Left ventricle myocardium superior (tissue), 1 donor: ENCODE results near the gene CGNL1. TPM values are rescaled to one million over a fixed set of nuclear protein-coding genes. Genes with fewer than 3 reads are reported as not detected.

Experiments
- ATAC-seq: fragments of 200-7000 bp; cut with Tn5 transposase; one replicate; pipeline ENCODE4 v1.9.1; 2020; ENCODE audit warnings: mild to moderate bottlenecking, moderate library complexity
- DNase-seq: peaks from one replicate; pipeline ENCODE4 v3.0.0-alpha.2; 2020
- intact Hi-C: fragments of 100-400 bp; cut with micrococcal nuclease; formaldehyde crosslinking; loops from one replicate; pipeline ENCODE4 v1.11.0; 2022
- long read RNA-seq: library from polyadenylated mRNA; unstranded; transcript quantifications from one replicate; pipeline ENCODE4 v2.0.0, GENCODE V29; 2021
- total RNA-seq: library from RNA; stranded (reverse); fragmentation: NEBNext Ultra II Directional; extraction: Animal tissue kit (Norgen Biotek cat#: 25700); gene quantifications from one replicate; pipeline ENCODE4 v1.2.1, GENCODE V29; 2021
- donor health status: DM: no; HTN: yes; CAD: no; lungs with severe emphysema.

Gene CGNL1, protein sequence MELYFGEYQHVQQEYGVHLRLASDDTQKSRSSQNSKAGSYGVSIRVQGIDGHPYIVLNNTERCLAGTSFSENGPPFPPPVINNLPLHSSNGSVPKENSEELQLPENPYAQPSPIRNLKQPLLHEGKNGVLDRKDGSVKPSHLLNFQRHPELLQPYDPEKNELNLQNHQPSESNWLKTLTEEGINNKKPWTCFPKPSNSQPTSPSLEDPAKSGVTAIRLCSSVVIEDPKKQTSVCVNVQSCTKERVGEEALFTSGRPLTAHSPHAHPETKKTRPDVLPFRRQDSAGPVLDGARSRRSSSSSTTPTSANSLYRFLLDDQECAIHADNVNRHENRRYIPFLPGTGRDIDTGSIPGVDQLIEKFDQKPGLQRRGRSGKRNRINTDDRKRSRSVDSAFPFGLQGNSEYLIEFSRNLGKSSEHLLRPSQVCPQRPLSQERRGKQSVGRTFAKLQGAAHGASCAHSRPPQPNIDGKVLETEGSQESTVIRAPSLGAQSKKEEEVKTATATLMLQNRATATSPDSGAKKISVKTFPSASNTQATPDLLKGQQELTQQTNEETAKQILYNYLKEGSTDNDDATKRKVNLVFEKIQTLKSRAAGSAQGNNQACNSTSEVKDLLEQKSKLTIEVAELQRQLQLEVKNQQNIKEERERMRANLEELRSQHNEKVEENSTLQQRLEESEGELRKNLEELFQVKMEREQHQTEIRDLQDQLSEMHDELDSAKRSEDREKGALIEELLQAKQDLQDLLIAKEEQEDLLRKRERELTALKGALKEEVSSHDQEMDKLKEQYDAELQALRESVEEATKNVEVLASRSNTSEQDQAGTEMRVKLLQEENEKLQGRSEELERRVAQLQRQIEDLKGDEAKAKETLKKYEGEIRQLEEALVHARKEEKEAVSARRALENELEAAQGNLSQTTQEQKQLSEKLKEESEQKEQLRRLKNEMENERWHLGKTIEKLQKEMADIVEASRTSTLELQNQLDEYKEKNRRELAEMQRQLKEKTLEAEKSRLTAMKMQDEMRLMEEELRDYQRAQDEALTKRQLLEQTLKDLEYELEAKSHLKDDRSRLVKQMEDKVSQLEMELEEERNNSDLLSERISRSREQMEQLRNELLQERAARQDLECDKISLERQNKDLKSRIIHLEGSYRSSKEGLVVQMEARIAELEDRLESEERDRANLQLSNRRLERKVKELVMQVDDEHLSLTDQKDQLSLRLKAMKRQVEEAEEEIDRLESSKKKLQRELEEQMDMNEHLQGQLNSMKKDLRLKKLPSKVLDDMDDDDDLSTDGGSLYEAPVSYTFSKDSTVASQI
- total RNA-seq, result 15.2 TPM
- long read RNA-seq, full-length matches to known transcripts, result 1 of 13 reads
- long read RNA-seq, partial matches to known transcripts, result 5 of 13 reads
- long read RNA-seq, other reads (novel, unspliced or antisense), result 7 of 13 reads

DNA sequence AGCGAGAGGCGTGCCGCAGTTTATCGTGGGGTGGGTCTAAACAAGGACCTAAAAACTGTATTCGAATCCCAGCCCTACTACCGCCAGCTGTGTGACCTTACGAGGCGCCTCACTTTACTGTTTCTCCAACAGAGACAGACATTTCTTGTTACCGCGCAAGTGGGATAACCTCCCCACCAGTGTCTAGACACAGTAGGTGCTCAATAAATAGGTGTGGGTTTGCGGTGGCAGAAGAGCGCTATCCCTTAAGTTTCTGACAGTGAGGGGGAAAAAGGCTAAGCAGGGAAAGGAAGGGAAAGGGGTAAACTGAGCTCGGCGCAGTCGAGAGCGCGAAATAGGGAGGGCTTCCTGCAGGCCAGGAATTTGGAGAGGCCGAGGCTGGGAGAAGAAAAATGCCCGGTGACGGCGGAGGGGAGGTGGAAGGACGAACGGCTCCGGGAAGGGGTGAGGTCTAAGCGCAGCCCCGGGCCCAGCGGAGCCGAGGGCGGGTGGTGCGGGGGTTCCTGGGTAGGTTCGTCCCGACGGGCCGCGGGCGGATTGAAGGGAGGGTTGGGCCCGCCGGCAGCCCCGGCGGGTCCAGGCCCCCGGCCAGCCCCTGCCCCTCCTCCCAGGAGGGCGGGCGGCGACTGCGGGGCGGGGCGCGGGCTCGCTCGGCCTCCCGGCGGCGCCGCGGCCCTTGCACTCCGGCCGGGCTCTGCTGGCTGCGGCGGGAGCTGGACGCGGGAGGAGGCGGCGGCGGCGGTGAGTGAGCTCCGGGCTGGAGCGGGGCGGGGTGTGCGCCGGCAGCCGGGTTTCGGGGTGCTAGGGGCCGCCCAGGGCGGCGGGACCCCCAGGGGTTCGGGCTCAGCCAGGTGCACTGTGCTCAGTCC is at the start of gene CGNL1:
CGNL1 (plus strand) TSS at position 679 of the 869 bp plus-strand sequence. CDS start 61,495 bp downstream, outside the sequence.
- ATAC-seq, result peak; percentile 95
- intact Hi-C loops, result no loop called here
- DNase-seq, result peak; percentile 73

DNA sequence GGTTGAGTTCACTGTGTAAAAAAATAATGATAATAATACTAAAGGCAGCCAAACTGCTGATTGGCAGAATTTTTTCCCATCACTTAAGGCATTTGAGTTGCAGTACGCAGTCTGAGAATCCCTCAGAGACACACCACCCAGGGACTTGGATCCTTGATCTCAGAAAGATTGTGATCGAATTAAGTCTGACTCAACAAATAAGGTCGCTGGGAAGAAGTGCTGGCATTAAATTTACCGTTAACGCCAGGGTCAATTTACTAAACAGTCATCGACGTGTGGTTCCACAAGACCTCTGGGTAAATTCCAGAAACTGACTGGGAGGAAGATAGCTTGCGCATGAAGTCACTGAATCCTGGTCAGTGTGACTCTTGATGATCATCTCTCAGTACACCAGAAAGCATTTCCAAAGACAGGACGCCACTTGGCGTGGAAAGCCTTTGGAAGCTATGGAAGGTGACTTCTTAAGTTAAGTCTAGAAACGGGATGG is 48.3 kb upstream of the CGNL1 start:
- intact Hi-C loops, result no loop called here
- ATAC-seq, result peak; percentile 63
- DNase-seq, result no peak

DNA sequence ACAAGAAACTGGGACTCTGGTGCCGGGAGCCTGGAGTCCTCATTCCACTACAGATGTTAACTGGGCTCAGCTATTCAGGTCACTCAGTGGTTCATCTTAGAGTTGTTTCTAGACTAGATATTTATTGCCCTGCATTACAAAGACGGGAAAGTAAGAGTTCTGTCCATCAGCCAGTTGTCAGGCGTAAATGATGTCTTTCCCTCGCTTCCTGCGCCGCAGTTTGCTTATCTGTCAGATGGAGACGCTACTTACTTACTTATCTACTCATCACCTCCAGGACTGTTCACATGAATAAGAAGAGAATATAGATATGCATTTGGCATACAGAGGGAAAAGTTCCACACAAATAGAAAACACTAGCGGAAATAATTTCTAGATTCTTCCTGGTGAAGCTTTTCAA is 47.8 kb upstream of the CGNL1 start:
- intact Hi-C loops, result no loop called here
- ATAC-seq, result peak; percentile 42
- DNase-seq, result no peak

DNA sequence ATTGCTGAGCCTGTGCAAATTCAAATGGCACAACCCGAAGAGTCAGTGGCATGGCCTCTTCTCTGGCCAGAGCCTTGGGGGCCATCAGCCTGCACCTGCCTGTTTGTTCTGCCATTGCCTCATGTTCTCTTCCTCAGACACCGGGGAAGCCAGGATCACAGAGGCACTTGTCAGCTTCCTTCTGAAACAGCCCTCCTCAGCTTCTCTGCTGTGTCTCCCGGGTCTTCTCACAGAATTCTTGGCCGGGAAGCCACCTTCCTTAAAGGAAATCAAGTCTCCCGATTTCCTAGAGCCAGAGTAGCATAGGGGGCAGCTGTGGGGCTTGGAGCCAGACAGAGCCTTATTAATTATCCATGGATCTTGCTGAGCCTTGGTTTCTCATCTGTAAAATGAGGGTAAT is 47.4 kb upstream of the CGNL1 start:
- ATAC-seq (no peak), DNase-seq (no peak)
- intact Hi-C loops, result no loop called here

DNA sequence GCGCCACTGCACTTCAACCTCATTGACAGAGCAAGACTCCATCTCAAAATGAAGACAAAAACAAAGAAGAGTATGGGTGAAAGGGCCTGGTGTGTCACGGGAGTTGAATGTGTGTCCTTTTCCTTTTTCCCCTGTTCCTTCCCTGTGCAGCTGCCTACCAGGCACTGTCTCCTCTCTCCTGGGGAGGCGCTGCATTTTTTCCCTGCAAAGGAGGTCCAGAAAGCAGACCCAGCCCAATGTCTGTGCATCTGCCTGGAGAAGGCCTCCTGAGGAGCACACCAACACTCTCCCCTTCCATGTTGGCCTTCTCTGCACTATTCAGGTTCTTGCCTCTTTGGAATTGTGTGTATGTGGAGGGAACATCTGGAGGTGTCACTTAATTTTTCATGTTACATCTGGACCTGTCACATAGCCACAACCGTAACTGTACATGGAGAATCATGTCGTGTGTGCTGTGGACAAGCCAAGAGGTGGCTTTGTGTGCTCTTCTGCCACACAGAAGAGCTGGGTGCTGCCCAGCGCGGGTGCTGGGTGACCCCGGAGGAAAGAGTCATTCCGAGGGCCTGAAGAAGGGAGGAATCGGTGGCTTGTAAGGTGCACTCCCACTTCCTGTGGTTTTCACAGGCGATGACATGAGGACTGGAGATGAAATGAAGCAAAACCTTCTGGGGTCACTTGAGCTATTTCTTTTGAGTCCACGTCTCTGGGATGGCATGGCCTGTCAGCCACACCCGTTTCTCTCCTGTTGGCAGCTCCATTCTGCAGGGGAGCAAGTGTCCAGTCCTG is 46.5 kb upstream of the CGNL1 start:
- intact Hi-C loops, result no loop called here
- ATAC-seq (no peak), DNase-seq (no peak)

DNA sequence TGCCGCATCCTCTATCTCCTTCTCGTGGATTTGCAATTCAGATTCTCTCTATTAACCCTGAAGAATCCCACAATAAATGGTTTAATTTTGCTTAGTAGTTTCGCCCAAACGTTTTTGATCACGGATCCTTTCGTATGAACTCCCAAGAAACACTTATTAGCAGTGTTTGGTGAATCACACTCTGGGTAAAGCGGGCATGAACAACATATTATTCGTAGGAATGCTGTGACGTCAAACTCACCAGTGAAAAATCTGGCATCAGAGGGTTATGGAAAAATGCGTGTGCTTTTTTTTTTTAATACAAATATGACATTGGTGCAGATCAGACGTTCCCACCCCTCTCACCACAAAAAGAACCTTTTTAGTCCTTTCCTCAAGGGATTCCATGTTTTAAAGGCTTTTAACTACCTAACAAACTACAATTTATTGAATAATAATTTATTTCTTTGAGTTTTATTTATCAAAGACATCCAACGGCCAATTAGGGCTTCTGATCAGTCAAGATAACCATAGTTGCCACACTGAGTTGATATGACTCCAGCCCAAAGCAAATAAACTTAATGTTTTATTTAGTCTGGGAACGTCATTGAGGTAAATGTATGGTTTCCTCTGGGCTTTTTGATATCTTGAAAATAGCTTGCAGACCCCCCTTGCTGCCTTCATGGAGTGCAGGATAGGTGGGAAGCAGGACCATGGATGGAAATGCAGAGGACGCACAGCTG is 45.5 kb upstream of the CGNL1 start:
- intact Hi-C loops, result no loop called here
- DNase-seq (no peak), ATAC-seq (no peak)

DNA sequence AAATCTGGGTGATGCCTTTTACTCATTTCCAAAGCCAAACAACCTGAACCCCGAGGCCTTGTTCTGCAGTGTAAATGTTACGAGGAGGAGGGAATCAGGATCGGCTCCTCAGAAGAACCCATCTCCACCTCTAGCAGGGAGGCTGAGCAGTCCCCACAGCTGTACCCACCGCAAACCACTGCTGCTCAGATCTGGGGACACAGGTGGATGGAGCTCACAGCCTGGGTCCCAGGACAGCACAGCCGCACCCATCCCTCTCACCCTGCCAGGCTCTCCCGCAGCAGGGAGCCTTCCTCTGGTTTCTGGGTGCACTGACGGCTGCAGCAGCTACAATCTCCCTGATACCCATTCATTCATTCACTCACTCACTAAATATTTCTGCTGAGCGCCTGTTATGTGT is 44.0 kb upstream of the CGNL1 start:
- intact Hi-C loops, result no loop called here
- ATAC-seq (no peak), DNase-seq (no peak)

DNA sequence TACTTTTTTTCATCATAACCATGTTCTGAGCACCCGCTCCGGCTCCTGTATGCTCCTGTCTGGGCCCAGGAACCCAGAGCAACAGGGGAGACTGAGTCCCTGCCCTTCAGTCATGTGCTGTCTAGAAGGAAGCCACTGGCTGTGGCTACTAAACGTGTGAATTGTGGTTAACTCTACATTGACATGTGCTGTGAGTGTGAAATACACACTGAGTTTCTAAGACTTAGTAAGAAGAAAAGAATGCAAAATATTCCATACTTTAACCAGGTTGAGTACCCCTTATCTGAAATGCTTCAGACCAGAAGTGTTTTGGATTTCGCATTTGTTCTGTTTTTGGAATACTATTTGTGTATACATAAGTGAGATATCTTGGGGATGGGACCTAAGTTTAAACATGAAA is 42.8 kb upstream of the CGNL1 start:
- ATAC-seq (no peak), DNase-seq (no peak)
- intact Hi-C loops, result no loop called here

DNA sequence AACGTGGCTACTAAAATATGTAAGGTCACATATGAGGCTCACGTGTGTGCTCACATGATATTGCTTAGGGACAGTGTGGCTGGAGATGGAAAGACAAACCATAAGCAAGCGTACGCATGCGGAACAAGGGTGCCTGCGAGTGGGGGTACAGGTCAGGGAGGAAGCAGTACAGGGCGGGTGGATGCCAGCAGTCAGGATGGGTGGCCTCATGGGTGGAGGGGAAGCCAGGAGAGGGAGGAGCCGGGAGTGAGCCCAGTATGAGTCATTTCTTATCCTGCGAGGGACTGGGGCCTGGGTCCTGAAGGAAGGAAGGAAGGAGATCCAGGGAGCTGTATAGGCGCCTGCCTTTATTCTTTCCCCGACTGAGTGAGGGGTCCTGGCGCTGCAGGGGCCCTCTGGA is 42.0 kb upstream of the CGNL1 start:
- ATAC-seq (peak; percentile 21), DNase-seq (no peak)
- intact Hi-C loops, result no loop called here

DNA sequence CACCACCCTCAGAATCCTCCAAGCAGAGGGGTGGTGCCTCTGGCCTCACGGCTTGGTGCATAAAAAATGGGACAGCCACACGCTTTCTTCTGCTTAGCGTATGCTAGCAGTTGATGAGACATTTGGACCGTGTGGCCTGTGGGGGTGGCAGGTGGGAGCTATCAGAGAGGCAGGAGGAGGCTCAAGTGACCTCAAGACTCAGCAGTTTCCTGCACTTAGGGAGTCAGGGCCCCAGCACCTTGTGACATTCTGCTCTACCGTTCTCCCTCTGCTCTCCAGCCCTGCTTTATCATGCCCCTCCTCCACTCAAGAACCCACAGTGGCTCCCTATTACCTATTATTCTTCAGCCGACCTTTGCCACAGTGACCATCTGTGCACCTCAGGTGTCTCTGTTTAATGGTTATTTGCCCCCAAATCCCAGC is 41.0 kb upstream of the CGNL1 start:
- ATAC-seq (no peak), DNase-seq (no peak)
- intact Hi-C loops, result no loop called here

DNA sequence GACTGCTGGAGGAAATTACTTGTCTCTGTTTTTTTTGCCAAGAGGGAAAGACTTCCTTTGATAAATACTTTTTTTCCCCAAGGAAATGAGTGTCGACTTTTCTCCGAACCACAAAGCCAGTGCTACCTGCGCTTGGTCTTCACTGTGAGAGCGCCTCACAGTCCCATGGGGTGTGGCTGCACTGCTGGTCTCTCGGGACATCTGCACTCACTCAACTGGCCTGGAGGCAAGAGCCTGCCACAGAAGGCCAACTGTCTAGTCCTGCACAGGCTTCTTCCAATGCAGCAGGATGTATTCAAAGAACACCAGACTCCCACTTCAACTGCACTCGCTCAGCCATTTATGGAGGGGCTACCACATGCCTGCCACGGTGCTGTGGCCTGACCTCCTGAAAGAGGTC is 40.6 kb upstream of the CGNL1 start:
- ATAC-seq (no peak), DNase-seq (no peak)
- intact Hi-C loops, result no loop called here

DNA sequence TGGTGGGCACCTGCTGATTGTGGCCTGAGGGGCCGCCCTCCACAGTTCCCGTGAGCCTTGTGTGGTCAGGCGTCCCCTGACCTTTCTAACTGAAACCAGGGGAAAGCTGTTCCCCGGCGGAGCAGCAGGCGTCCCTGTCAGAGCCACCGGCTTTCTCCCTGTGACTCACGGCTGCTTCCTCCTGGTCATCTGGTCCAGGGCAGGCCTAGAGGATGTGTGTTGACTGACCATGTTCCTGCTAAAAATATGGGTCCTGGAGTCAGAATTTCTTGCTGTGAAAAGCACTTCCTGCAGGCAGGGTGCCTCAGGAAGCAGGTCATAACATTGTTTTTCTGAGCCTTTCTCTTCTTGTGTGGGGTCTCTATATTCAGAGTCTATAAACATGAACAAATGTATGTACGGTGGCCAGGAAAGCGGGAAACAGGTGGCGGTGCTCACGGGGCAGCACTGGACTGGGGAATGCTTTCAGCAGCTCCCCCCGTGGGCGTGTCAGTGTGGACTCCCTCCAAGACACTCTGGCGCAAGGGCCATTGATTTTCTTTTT is 38.4 kb upstream of the CGNL1 start:
- DNase-seq (peak; percentile 76), ATAC-seq (peak; percentile 80)
- intact Hi-C loops, result no loop called here

DNA sequence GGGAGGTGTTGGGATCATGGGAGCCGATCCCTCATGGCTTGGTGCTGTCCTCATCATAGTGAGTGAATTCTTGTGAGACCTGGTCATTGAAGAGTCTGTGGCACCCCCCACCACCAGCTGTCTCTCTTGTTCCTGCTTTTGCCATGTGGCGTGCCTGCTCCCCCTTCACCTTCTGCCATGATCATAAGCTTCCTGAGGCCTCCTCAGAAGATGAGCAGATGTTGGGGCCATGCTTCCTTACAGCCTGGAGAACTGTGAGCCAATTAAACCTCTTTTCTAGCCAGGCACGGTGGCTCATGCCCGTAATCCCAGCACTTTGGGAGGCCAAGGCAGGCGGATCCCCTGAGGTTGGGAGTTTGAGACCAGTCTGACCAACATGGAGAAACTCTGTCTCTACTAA is 37.0 kb upstream of the CGNL1 start:
- ATAC-seq, result no peak
- intact Hi-C loops, result no loop called here
- DNase-seq, result no peak

DNA sequence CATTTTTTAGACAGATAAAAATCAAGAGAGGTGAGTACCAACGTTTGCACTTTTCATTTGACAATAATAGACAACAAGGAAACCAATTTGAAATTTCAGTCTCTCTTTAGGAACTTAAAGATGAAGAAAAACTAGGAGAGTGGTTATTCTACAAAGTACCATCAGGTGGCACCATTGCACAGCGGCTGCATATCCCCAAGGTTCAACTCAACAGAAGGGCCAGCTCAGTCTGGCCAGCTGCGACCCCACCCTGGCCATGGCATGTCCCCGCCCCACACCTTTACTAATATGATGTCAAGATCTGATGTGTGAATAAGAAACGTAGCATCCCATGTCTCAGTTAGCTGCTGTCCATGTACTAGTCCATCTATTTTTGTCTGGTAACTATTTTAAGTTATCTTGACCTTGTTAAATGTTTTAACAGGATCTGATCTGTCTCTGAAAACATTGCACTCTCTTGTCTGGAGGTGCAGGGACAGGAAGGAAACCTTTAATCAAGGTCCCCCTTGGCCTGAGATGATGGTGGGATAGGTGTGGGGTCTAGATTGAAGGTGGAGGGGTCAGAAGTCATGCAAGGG is 35.5 kb upstream of the CGNL1 start:
- DNase-seq, result peak; percentile 48

DNA sequence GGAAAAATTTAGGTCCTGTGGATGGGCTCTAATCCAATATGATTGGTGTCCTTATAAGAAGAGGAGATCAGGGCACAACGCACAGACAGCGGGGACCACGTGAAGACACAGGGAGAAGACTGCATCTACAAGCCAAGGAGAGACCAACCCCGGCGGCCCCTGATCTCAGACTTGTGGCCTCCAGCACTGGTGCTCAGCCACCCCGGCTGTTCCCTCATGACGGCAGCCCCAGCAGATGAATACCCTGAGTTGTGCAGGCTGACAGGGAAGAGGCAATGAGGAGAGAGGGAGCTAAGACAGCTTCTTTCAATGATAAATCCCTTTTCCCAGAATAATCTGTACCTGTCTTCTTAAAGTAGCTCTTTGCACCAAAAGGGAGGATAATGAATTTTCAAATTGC is 33.3 kb upstream of the CGNL1 start:
- DNase-seq (no peak), ATAC-seq (no peak)
- intact Hi-C loops, result no loop called here

More for the DNA sequence above, 35.5 kb upstream of the CGNL1 start:
- peak; percentile 59 for ATAC-seq
- intact Hi-C loops, result loop anchor here (1.0 kb wide), 1 partner anchor 187 kb away; no protein-coding TSS in a partner anchor

DNA sequence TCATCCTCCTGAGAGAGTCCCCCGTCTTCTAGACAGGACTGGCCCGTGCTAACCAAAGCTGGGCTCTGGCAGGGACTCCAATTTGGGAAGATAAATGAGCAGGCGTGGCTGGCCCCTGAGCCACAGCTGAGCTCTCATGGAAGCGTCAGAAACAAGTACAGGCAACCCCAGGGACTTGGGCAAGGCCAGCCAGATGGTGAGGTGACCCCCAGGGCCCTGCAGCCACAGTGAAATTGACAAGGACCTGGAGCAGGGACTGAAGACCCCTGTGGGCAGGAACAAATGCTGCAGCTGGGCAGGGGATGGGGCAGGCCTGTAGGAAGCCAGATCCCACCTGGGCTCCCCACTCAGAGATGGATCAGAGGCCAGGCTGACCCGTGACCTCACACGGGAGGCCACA is 32.8 kb upstream of the CGNL1 start:
- DNase-seq, result no peak
- ATAC-seq, result no peak
- intact Hi-C loops, result no loop called here
